ENCODE measurements around the gene NDUFV2. TPM values are rescaled to one million over a fixed set of nuclear protein-coding genes. Genes with fewer than 3 reads are reported as not detected.

NDUFV2 gene
- total RNA-seq, 2 experiments from 2014 or later: 222 to 302 TPM

- H3K9me3 Mint-ChIP-seq (ENCODE audit: low read depth): no peaks in the 10 kb centered on the region
- no peak overlapping the region for H3K4me3 Mint-ChIP-seq
- no peaks in the 10 kb centered on the region for H3K27me3 Mint-ChIP-seq
- ATAC-seq (no peak), DNase-seq (no peak)
- peaks cover 59% of the 10 kb centered on the region for H3K36me3 Mint-ChIP-seq
- peaks cover 38% of the 10 kb centered on the region for H3K4me1 Mint-ChIP-seq
- H3K27ac Mint-ChIP-seq: no peak overlapping the region
- CTCF ChIA-PET: no interaction called here
Measured at GRCh38 chr18:9132628-9133027, 30.1 kb downstream of the NDUFV2 start.

- Mint-ChIP-seq H3K27ac (peak overlapping the region; percentile 37), H3K9me3 (ENCODE audit: low read depth) (no peaks in the 10 kb centered on the region), H3K36me3 (peaks cover 60% of the 10 kb centered on the region), H3K4me3 (no peak overlapping the region), H3K4me1 (peaks cover 36% of the 10 kb centered on the region), H3K27me3 (no peaks in the 10 kb centered on the region)
- no peak for DNase-seq
- ATAC-seq: no peak
- CTCF ChIA-PET: no interaction called here
Measured at GRCh38 chr18:9133225-9133624, 30.7 kb downstream of the NDUFV2 start.

- no peak for DNase-seq
- Mint-ChIP-seq H3K27ac (peak overlapping the region; percentile 98), H3K4me3 (peak overlapping the region; percentile 95), H3K27me3 (no peaks in the 10 kb centered on the region), H3K9me3 (ENCODE audit: low read depth) (no peaks in the 10 kb centered on the region), H3K4me1 (peaks cover 40% of the 10 kb centered on the region), H3K36me3 (peaks cover 58% of the 10 kb centered on the region)
- CTCF ChIA-PET: interaction anchor here (1.0 to 3.4 kb wide), 10 partner anchors 8 to 72 kb away, joined by 3 to 12 read pairs (median 5); no protein-coding TSS in a partner anchor
- no peak for ATAC-seq
Measured at GRCh38 chr18:9135081-9135911, 32.8 kb downstream of the NDUFV2 start.

- ATAC-seq (peak; percentile 18), DNase-seq (no peak)
- H3K36me3 Mint-ChIP-seq: peaks cover 55% of the 10 kb centered on the region
- no peaks in the 10 kb centered on the region for H3K9me3 Mint-ChIP-seq (ENCODE audit: low read depth)
- peak overlapping the region; percentile 98 for H3K27ac Mint-ChIP-seq
- CTCF ChIA-PET: interaction anchor here (1.1 to 3.4 kb wide), 7 partner anchors 8 to 69 kb away, joined by 3 to 12 read pairs (median 7); no protein-coding TSS in a partner anchor
- no peaks in the 10 kb centered on the region for H3K27me3 Mint-ChIP-seq
- peaks cover 46% of the 10 kb centered on the region for H3K4me1 Mint-ChIP-seq
- peak overlapping the region; percentile 95 for H3K4me3 Mint-ChIP-seq
Measured at GRCh38 chr18:9135912-9136314, 33.4 kb downstream of the NDUFV2 start.

- no peaks in the 10 kb centered on the region for H3K9me3 Mint-ChIP-seq (ENCODE audit: low read depth)
- peak within 1 kb of the TSS; percentile 98 for H3K27ac Mint-ChIP-seq
- no peaks in the 10 kb centered on the region for H3K27me3 Mint-ChIP-seq
- H3K36me3 Mint-ChIP-seq: peaks cover 55% of the 10 kb centered on the region
- H3K4me3 Mint-ChIP-seq: peak within 1 kb of the TSS; percentile 95
- CTCF ChIA-PET: interaction anchor here (1.0 to 3.4 kb wide), 8 partner anchors 10 to 70 kb away, joined by 3 to 12 read pairs (median 6); no protein-coding TSS in a partner anchor
- DNase-seq (peak; percentile 98), ATAC-seq (peak; percentile 78)
- peaks cover 53% of the 10 kb centered on the region for H3K4me1 Mint-ChIP-seq
Measured at GRCh38 chr18:9136315-9137155, 34.0 kb downstream of the NDUFV2 start, which contains the start of gene ANKRD12. Gene ANKRD12, plus strand, starts transcription at chr18:9136781. Its CDS starts 45,652 bp downstream, at chr18:9182433.

- peak overlapping the region; percentile 95 for H3K4me3 Mint-ChIP-seq
- no peaks in the 10 kb centered on the region for H3K27me3 Mint-ChIP-seq
- DNase-seq: peak; percentile 74
- H3K4me1 Mint-ChIP-seq: peaks cover 58% of the 10 kb centered on the region
- CTCF ChIA-PET: interaction anchor here (1.0 to 2.8 kb wide), 8 partner anchors 10 to 64 kb away, joined by 3 to 12 read pairs (median 4); no protein-coding TSS in a partner anchor
- peaks cover 51% of the 10 kb centered on the region for H3K36me3 Mint-ChIP-seq
- H3K9me3 Mint-ChIP-seq (ENCODE audit: low read depth): no peaks in the 10 kb centered on the region
- ATAC-seq: peak; percentile 46
- H3K27ac Mint-ChIP-seq: peak overlapping the region; percentile 97
Measured at GRCh38 chr18:9137168-9138066, 34.9 kb downstream of the NDUFV2 start.

- ATAC-seq (no peak), DNase-seq (no peak)
- Mint-ChIP-seq H3K9me3 (ENCODE audit: low read depth) (no peaks in the 10 kb centered on the region), H3K4me3 (peak overlapping the region; percentile 95), H3K4me1 (peaks cover 63% of the 10 kb centered on the region), H3K27ac (peak overlapping the region; percentile 97), H3K36me3 (peaks cover 44% of the 10 kb centered on the region), H3K27me3 (no peaks in the 10 kb centered on the region)
- CTCF ChIA-PET: interaction anchor here (0.6 to 4.0 kb wide), 8 partner anchors 8 to 430 kb away, joined by 3 to 15 read pairs (median 5); partner anchors contain the start of gene NDUFV2
Measured at GRCh38 chr18:9139400-9140039, 37.0 kb downstream of the NDUFV2 start.

- no peaks in the 10 kb centered on the region for H3K27me3 Mint-ChIP-seq
- H3K36me3 Mint-ChIP-seq: peaks cover 45% of the 10 kb centered on the region
- peaks cover 64% of the 10 kb centered on the region for H3K4me1 Mint-ChIP-seq
- H3K4me3 Mint-ChIP-seq: peak overlapping the region; percentile 95
- H3K9me3 Mint-ChIP-seq (ENCODE audit: low read depth): no peaks in the 10 kb centered on the region
- peak overlapping the region; percentile 97 for H3K27ac Mint-ChIP-seq
- DNase-seq (no peak), ATAC-seq (no peak)
- CTCF ChIA-PET: interaction anchor here (1.4 to 4.0 kb wide), 7 partner anchors 23 to 194 kb away, joined by 3 to 15 read pairs (median 7); partner anchors contain the start of genes NDUFV2 and TWSG1
Measured at GRCh38 chr18:9140381-9140780, 37.9 kb downstream of the NDUFV2 start.

DNA sequence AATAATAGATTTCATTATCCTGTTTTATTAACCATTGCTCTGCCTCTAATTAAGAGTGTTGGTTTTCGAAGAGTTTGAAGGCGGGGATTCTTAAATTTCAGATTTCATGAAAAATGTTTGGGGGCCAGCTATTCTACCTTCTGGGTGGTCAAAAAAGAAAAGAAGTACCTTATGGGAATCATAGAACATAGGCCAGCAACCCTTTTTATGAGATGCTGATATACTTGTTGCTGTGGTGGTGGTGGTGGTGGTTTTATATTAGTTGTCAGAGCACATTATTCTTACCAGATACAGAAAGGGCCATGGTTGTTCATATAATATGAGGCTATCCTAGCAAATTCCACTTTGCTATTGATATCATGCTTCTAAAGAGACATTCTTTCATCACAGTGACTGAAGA, 38.5 kb downstream of the NDUFV2 start:
- Mint-ChIP-seq H3K27ac (peak overlapping the region; percentile 97), H3K27me3 (no peaks in the 10 kb centered on the region), H3K9me3 (ENCODE audit: low read depth) (no peaks in the 10 kb centered on the region), H3K4me1 (peaks cover 63% of the 10 kb centered on the region), H3K36me3 (peaks cover 41% of the 10 kb centered on the region), H3K4me3 (peak overlapping the region; percentile 95)
- CTCF ChIA-PET: interaction anchor here (0.7 to 4.0 kb wide), 6 partner anchors 23 to 193 kb away, joined by 3 to 15 read pairs (median 5); partner anchors contain the start of genes NDUFV2 and TWSG1
- DNase-seq (no peak), ATAC-seq (no peak)

DNA sequence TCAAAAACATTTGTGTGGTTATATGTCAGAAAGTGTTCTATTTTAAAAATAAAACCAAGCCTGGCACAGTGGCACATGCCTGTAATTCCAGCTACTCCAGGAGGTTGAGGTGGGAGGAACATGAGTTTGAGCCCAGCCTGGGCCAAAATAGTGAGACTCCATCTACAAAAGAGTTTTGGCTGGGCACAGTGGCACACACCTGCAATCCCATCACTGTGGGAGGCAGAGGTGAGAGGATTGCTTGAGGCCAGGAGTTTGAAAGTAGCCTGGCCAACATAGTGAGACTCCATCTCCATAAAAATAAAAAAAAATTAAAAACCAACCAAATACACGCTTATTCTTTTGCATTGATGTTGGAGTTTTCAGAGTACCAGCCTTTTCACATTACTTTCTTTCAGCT, 43.7 kb downstream of the NDUFV2 start:
- H3K27me3 Mint-ChIP-seq: no peaks in the 10 kb centered on the region
- H3K27ac Mint-ChIP-seq: peak overlapping the region; percentile 62
- DNase-seq: no peak
- H3K9me3 Mint-ChIP-seq (ENCODE audit: low read depth): no peaks in the 10 kb centered on the region
- no peak for ATAC-seq
- CTCF ChIA-PET: interaction anchor here (0.7 to 2.4 kb wide), 5 partner anchors 40 to 371 kb away, joined by 3 to 18 read pairs (median 4); partner anchors contain the start of gene TWSG1
- H3K4me3 Mint-ChIP-seq: no peak overlapping the region
- H3K36me3 Mint-ChIP-seq: peaks cover 14% of the 10 kb centered on the region
- H3K4me1 Mint-ChIP-seq: peaks cover 75% of the 10 kb centered on the region

- no peaks in the 10 kb centered on the region for H3K9me3 Mint-ChIP-seq (ENCODE audit: low read depth)
- no peaks in the 10 kb centered on the region for H3K27me3 Mint-ChIP-seq
- H3K4me1 Mint-ChIP-seq: peaks cover 71% of the 10 kb centered on the region
- ATAC-seq (peak; percentile 68), DNase-seq (peak; percentile 55)
- H3K27ac Mint-ChIP-seq: peak overlapping the region; percentile 90
- peaks cover 10% of the 10 kb centered on the region for H3K36me3 Mint-ChIP-seq
- peak overlapping the region; percentile 43 for H3K4me3 Mint-ChIP-seq
- CTCF ChIA-PET: interaction anchor here (0.6 to 2.4 kb wide), 11 partner anchors 9 to 369 kb away, joined by 3 to 18 read pairs (median 4); no protein-coding TSS in a partner anchor
Measured at GRCh38 chr18:9147440-9148202, 45.1 kb downstream of the NDUFV2 start.

Measured in activated CD8-positive, alpha-beta memory T cell treated with anti-CD3 and anti-CD28 coated beads, Interleukin-2, amount 10 ng/mL, durations not matched to agents 7 days and 5 days (primary cell).